HG03457 (cell line): Measurements from ENCODE around the gene NTM.
A peak's percentile ranks its signal among the peaks of the same experiment; 100 is the strongest.

Experiments used
- ATAC-seq: cut with Tn5 transposase; IDR thresholded peaks from one replicate; pipeline ENCODE4 v1.9.1; 2021; ENCODE audit warnings: moderate number of reproducible peaks; ENCODE audit not compliant: unreplicated experiment

The NTM gene

DNA sequence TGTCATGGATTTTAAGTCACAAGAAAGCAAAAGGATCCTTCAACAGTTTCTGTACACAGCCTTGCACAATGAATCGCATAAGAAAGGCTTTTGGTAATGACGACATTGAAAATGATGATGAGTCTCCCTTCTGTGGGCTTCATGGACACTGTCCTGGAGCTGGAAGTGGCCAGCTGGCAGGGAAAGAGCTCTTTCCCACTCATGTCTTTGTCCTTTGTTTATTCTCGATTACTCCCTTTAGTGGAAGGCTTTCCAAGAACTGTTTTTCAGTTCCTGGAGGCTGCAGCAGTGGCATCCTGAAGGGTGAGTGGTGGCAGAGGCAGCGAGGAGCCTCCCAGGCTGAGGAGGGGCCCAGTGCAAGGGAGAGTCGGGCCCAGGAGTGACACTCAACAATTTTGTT, 505.2 kb downstream of the NTM start:
- no peak for ATAC-seq

DNA sequence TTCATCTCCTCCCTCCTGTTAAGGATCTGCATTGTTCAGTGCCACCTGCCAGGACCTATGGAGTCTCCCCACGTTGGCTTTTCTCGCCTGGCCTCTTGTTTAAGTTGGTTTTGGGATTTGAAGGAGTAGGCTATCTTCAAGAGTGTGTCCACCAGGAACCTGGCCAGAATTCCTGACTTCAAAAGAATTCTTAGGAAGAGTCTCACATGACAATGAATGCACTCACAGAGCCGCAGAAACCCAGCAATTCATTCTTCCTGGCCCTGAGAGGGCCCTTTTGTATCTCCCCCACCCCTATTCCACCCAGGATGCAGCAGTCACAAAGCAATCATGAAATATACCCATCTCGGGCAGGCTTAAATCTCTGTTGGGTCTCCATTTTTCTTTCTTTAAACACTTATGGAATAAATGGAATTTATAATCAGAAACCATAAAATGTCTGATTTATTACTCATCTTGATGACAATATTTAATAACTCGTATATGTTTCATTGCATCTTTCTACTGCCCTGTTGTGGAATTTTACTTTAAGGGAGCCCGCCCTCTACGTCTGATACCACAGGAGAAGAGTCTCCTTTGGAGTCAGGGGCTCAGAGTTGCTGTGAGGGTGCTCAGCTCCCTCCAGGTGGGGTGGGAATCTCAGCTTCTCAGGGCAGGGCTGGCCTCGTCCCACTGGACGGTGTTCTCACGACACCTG, 507.0 kb downstream of the NTM start:
- ATAC-seq, result no peak

DNA sequence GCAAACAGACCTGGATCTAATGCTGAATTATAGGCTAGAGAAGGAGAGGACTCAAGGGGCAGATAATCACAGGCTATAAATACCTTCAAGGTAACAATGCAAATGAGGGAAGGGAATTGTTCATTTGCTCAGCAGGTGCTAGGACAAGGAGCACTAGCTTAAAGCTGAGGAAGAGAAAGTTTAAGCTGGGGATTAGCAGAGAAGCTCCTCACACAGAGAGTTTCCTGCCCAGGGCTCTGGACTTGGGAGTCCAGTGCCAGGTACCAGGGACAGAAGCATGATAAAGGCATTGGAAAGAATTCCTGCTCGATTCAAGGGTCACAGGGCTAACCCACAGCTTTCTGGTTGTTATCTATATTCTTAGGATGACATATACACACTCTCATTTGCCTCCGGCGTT, 509.9 kb downstream of the NTM start:
- ATAC-seq, result no peak

DNA sequence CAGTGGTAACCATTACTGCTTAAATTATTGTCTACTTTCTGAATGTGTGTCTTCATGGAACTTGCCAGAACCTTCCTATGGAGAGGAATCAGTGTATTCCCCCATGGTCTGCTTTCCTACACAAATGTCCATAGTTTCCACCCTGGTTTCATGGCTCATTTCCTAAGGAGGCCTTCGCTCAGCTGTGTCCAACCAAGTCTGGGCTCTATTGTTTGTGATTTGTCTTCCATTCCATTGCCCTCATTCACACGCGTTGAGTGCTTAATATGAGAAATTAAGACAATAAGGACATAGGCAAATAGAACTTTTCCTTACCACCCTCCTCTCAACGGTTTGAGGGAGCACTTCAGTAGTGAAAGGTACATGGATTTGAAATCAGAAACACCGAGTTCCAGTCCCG, 510.6 kb downstream of the NTM start:
- ATAC-seq, result no peak

DNA sequence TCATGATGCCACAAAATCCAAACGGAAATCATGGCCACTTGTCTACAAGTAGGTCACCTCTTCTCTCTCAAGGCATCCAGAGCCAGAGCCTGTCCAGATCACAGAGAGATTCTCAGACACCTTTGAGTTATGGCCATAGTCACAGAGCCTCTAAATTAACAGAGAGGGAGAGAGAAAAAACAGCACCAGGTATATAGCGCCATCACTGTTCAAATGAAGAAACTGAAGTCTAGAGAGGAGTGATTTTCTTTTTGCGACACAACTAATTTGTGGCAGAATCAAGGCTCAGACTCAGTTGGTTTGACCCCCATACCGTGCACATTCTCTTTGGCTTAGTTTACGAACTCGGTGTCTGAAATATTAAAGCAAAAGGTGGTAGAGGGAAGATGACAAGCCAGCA, 512.9 kb downstream of the NTM start:
- no peak for ATAC-seq

DNA sequence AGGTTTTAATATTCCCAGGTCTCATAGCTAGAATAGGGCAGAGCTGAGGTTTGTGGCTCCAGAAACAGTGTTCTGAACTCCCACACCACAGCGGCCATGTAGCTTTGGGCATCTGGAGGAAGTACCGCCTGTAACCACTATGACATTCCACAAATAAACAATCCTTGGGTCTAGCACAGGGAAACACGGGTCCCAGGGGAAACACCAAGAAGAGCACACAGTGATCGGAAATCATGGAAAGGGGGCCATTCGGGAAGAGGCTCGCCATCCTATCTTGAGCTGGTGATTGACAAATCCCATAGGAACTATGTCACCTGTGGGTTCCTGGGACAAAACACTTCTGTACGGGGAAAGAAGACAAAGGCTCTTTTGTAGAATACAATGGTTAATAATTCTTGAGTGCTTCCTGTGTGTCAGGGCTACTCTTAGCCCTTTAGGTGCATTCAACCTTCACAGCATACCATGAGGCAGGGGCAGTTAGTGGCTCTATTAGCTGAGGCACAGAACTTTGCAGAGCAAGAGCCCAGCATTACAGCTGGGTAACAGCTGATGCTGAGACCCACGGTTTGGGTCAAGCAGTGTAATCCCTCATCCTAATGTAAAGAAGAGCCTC, 514.2 kb downstream of the NTM start:
- peak; percentile 66 for ATAC-seq

DNA sequence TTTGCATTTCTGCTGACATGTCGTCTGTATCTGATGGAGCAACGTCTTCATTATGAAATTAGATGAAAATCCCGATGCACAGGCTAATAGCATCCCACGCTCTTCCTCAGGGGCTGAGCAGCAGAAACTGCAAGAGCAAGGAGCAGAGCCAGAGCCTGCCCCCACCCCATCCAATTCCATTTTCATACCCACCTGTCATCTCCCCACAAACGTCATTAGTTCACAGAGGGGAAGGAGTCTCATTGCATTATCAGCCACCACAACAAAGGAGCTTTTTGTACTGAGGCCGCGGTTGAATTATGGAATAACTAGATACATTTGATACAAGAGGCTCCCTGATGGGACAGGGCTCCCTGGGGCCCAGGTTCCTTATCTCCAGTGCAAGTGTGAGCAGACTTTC, 515.0 kb downstream of the NTM start:
- no peak for ATAC-seq

DNA sequence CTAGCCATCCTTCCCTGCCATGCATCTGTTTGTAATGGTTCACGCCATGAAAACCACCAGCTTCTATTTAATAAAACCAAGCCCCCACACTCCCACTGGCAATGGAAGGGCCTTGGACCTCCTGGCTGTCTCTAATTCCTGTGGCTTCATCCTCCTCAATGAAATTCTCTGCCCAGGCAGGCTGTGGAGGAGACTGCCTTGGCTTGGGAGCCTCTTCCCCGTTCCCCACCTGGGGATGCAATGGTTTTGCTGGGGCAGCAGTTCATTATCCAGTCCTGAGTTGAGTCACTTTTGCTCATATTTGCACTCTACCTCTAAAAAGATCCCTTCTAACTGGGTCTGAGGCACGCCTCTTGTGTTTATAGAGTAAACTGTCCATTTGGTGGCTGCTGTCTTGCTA, 515.8 kb downstream of the NTM start:
- no peak for ATAC-seq

DNA sequence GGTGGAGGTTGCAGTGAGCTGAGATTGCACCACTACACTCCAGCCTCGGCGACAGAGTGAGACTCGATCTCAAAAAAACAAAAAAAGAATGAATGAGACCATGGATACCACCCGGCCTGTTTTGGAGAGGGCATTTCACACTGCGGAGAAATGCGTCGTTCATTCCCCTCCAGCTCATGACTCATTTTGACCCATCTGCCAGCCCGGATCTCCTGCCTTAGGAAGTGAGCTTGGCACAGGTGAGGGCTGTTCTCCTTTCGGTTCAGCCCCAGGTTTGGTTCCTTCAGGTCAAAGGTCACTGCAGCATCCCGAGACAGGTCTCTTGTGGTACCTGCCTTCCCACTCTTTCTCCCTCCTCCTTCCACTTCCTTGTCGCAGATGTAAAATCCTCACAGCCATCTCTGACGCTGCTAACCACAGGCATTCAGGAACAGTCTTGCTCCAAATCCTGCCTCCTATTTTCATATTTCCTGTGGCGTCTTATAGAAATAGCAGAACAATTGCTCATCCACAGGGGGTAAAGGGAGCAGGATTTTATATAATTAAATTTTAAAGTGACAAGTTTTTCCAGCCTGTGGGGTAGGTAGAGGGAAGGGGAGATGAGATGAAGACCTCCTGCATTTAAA, 517.9 kb downstream of the NTM start:
- ATAC-seq, result no peak

DNA sequence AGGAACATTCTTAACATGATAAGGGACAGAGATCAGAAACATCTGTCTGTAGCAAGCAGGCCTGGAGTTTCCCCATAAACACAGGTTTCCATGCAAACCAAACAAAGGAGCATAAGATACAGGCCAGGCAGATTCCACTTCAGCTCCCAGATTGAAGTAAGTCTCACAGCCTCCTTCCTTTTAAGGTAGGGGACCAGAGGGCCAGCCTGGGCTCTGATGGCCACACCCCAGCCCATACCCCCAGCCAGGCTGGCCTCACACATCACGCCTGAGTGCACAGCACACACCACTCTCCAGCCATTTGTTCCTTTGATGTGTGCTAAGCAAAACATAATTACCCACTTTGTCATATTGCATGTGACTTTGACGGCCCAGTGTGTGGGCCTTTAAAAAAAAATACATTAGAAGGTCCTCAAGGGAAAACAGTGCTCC, 518.7 kb downstream of the NTM start:
- ATAC-seq, result no peak

DNA sequence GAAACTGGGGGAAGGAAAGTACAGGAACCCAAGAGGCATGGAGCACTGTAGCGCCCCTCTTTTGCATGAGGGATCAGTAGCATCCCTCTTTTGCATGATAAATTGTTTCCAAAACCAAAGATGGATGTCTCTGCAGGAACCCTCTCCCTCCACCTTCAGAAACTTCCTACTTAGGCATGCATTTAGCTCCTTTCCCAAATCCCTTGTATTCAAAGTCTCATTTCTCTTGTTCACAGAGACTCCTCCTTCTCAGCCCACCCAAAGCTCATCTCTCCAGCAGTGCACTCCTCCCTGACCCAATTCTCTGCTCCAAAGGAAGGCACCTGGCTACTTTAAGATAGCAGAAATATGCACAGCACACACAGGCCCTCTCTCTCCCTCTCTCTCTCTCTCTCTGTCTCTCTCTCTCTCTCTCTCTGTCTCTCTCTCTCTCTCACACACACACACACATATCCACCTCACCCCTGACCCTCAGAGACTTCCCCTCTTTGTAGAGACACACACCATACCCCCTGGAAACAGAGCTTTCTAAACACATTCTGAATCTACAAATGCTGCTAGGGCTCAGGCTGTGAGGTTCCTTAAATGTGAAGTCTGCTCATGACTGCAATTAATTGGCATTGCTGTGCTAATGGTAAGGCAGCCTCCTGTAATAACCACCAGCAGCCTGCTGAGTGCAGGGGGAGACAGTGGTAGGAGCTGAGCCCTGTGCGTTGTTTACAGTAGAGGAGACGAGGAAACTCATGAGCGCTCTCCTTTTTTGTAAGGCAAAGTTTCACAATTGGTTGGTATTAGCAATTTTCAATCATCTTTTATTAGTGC, 519.6 kb downstream of the NTM start:
- ATAC-seq, result no peak

DNA sequence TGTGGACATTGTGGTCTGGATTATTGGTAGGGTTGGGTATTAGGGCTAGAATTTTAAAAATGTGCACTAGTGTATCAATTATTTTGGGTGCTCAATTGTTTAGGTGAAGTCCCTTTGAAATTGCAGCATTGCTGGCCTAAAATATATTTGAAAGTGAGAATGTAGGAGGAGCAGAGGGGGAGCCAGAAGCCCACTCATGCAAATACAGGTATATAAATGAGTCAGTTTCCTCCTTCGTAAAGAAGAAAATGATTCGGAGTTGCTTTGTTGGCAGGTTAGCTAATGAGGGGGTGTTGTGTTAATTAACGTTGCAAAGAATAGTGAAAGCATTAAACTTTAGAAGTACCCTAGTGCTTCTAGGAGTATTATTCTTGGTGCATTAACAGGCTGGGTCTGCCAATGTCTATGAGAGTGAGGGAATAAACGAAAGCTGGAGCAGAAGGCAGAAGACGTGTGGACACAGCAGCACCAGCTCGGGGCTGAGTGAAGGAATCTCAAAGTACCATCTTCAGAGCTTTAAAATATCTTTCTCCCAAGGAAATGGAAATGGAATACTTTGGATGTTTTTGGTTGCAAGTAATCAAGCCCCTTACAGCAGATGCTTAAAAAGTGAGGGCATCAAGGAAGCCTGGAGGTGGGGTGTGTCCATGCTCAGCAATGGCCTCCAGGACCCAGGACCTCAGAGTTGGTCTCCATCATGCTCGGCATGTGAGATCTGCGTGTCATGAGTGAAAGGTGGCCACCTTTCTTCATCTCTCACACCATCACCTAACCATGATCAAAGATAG, 522.9 kb downstream of the NTM start:
- ATAC-seq, result peak; percentile 95

DNA sequence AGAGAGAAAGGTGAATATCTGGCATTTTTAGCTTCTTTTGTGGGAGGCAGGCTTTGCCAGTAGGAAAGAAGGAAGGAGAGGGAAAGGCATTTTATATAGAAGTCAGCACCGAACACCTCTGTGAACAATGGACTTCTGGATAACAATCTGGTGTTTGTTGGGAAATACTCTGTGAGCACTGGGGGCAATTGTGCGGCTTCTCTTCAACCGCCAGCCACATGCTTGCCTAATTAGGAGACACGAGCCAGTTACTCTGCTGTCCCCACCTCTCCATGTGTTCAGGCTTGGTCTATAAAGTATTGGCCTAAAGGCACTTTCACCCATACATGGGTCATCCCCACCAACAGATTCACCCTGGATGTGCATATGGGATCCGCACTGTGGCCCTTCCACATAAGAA, 523.6 kb downstream of the NTM start:
- no peak for ATAC-seq

DNA sequence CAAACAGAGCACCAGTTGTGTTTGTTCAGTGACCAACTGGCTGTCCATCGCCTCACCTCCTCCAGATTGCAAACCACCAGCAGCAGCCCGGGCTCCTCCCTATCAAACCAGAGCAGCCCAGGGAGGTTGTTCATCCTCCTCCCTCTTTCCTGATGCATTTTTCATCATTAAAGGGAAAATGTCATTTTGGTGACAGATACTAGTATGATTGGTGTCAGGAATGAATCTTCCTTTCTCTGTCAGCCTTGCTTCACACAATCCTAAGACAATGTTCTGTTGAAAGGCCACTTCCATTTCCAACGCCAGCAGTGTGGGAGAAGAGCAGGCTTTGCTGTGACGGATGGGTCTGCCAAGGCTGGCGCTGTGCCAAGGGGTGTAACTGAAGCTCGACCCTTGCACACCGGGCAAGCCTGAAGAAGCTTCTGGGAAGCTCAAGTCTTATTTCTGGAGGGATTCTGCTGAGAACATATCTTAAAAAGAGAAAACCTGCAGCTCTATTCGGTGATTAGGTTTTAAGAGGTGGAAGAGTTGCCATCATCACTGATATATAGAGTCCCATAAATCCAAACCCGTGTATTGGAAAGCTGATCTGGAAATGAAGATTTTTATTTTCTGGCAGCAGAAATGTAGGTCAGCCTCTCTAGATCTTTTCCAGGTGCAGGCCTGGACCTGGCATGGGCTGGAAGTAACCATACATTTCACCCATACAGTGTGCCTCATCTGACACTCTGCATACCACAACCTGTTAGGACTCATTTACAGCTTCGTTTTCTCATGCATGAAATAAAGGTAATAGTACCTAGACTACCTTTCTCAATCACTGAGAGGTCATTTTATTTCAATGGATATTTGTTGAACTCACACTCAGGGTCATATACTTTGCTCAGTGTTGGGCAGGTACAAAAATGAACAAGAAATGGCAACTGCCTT, 524.5 kb downstream of the NTM start:
- no peak for ATAC-seq

DNA sequence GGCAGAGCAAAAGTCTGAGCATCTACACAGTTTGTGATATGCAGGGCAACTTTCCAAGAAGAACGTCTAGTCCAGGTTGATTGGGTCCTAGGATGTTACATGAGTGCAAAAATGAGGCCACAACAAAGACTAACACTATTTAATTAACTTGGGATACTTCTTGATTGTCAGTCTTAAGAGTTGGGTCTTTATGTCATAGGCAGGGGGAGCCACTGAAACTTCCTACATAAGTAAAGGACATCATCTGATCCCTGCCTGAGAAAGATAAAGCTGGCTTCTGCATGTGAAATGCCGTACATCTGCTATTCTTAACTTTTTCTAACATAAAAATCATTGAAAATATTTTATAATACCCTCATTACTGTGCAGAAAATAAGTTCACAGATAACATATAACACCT, 525.5 kb downstream of the NTM start:
- ATAC-seq, result no peak

DNA sequence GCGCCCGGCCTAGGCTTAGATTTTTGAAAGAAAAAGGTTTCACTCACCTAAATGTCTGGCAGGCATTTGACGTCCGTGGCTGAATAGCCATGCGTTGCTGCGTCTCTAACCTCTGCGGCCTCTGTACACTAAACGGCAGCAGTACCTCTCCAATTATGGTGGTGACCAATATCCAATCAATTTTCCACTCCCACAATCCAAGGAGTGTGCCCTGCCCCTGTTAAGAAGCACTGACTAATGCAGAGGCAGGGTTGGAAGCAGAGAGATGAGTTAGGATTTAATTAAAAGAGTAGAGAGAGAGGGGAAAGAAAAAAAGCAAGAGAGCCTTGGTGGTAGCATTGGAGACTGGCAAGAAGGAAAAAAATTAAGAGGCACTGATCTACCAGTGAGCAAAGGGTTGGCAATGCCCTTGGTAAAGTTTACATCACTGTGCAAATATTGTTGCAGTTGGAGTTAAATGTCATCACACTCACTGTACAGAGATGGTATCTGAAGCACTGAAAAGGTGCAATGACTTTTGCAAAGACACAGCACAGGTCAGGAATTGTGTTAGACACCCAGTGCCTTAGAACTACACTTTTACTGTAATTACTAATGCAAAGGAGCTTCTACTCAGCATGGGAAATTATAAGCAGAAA, 526.7 kb downstream of the NTM start:
- ATAC-seq, result no peak

DNA sequence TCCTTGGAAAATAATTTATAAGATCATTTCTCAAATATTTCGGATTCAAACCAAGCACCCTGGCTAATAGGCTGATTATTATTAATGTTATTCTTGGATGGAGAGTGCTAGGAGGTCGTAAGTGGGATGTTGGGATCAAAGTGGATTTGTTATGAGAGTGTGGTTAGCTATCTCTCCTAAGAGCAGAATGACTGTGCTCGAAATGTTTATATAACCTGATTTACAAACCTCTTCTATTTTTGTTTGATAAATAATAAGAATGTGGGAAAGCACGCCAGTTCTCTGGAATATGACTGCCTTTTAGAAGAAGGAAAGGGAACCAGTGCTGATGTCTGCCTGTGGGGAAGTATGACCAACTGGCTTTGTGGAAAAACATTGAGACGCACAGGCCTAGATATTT, 527.5 kb downstream of the NTM start:
- no peak for ATAC-seq

DNA sequence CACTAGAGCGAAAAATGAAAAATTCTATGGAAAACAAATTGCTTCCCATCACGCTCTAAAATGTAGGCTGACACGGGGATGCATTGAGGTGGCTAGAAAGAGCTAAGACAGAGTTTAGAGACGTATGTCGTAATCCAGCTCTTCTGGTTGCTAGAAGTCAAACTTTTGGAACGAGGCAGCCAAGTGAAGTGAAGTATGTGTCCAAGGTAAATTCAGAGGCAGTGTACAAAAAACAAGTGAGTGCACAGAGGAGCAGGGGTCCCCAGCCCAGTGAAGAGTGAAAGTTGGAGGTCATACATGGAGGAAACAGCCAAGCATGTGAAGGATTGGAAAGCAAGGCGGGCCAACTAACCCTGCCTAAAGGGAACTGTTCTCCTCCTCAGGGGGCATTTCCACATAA, 528.5 kb downstream of the NTM start:
- no peak for ATAC-seq

DNA sequence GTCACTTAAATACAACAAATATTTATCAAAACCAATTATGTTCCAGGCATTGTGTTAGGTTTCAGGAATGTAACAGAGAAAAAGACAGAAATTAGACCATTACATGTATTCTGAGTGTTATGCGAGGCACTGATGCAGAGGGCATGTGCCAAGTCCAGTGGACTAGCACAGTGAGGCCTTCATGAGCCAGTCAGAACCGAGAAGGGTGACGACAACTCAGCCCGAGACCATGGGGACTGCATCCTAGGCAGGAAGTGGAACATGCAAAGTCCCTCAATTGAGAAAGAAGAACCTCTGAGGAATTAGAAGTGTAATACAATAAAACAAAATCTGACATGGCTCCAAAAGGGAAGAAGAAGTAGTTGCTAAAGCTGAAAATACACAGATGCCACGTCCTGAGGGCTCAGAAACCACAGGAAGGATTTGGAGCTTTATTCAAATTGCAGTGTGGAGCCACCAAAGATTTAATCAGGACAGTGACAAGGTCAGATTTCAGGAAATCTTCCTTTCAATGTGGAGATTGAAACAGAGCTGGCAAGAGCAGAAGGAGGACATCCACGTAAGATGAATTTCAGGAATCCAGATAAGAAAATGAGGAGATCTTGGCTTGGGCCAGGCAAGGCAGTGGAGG, 529.6 kb downstream of the NTM start:
- no peak for ATAC-seq
